HCT116 (cell line): ENCODE data around the gene PLEKHN1. TPM values are rescaled to one million over a fixed set of nuclear protein-coding genes. Genes with fewer than 3 reads are reported as not detected.

Experiments used
- ATAC-seq: fragments of 200-7000 bp; cut with Tn5 transposase; 2 replicates; pipeline ENCODE4 v1.9.1; 2020; ENCODE audit warnings: mild to moderate bottlenecking, moderate library complexity
- BruUV-seq: library from RNA; stranded (reverse); fragments of 400-500 nt; replicated peaks from 2 replicates; lab custom pipeline; 2021; lab: Mats Ljungman, UMichigan
- CTCF ChIA-PET: fragments of 300-600 bp; sonication (Branson Sonifier 250); formaldehyde crosslinking; loops from one replicate; lab custom pipeline; 2021; ENCODE audit warnings: antibody characterized with exemption; lab: Charles Lee
- POLR2A ChIA-PET: fragments of 300-600, 350-600 bp; sonication (Branson Sonifier 250); formaldehyde crosslinking; loops from one replicate; lab custom pipeline; 2021; ENCODE audit warnings: antibody characterized with exemption; lab: Charles Lee
- RAD21 ChIA-PET, 2 experiments: fragments of 300-600 bp; sonication (Branson Sonifier 250); formaldehyde crosslinking; loops; one replicate each; lab custom pipeline; 2023; ENCODE audit warnings: low total read pairs in 2 of 2; ENCODE audit not compliant: uncharacterized antibody in 2 of 2, unreplicated experiment in 2 of 2, low non-redundant PET in 1 of 2; lab: Charles Lee
- DNase-seq: peaks from one replicate; pipeline ENCODE4 v3.0.0-alpha.2; 2010; ENCODE audit warnings: low read depth, low spot score
- H2AFZ ChIP-seq: fragments of 200-600 bp; shearing (Covaris generic), sonication (generic); 2 replicates; pipeline ENCODE4 v1.6.1; 2017; ENCODE audit warnings: low read depth, mixed run types, mixed read lengths, antibody characterized with exemption, low read length; ENCODE audit not compliant: poor library complexity, severe bottlenecking
- H3K27ac ChIP-seq: 2 replicates; pipeline ENCODE4 v1.5.1; 2012; ENCODE audit warnings: low read depth, low read length
- H3K27me3 ChIP-seq: fragments of 200-600 bp; sonication (generic); 2 replicates; pipeline ENCODE4 v1.6.1; 2016; ENCODE audit warnings: mixed run types, low read length, mixed read lengths; ENCODE audit not compliant: insufficient read depth
- H3K36me3 ChIP-seq, 2 experiments: fragments of 200-500 bp in 1 of 2; fragments of 200-600 bp in 1 of 2; sonication (Bioruptor generic) in 1 of 2; sonication (generic) in 1 of 2; 2 replicates each; pipeline versions ENCODE4 v1.5.1 to v1.6.1; 2014 to 2016; ENCODE audit warnings: low read length in 2 of 2, inconsistent platforms in 1 of 2, mixed read lengths in 1 of 2, mixed run types in 1 of 2; ENCODE audit not compliant: insufficient read depth in 2 of 2, control insufficient read depth in 1 of 2
- H3K4me1 ChIP-seq, 2 experiments: fragments of 200-600 bp in 1 of 2; sonication (generic) in 1 of 2; 2 replicates each; pipeline versions ENCODE4 v1.5.1 to v1.6.1; 2012 to 2017; ENCODE audit warnings: low read length in 2 of 2, inconsistent platforms in 1 of 2, mild to moderate bottlenecking in 1 of 2, mixed read lengths in 1 of 2, mixed run types in 1 of 2, moderate library complexity in 1 of 2; ENCODE audit not compliant: insufficient read depth in 2 of 2, control insufficient read depth in 1 of 2
- H3K4me2 ChIP-seq: fragments of 200-600 bp; sonication (generic); 2 replicates; pipeline ENCODE4 v1.6.1; 2017; ENCODE audit warnings: mixed run types, low read length, mixed read lengths
- H3K4me3 ChIP-seq, 2 experiments: fragments of 200-600 bp in 1 of 2; sonication (generic) in 1 of 2; replicated peaks in 1 of 2; 2 replicates each; pipeline ENCODE4 v1.5.1; 2011 to 2016; ENCODE audit warnings: low read length in 2 of 2, control low read depth in 1 of 2, low read depth in 1 of 2, mild to moderate bottlenecking in 1 of 2, mixed read lengths in 1 of 2, mixed run types in 1 of 2
- H3K79me2 ChIP-seq: fragments of 200-600 bp; sonication (generic); 2 replicates; pipeline ENCODE4 v1.6.1; 2017; ENCODE audit warnings: mild to moderate bottlenecking, mixed run types, low read length, moderate library complexity, mixed read lengths; ENCODE audit not compliant: insufficient read depth
- H3K9ac ChIP-seq: fragments of 200-600 bp; sonication (generic); 2 replicates; pipeline ENCODE4 v1.6.1; 2016; ENCODE audit warnings: low read length, mixed read lengths
- H3K9me2 ChIP-seq: fragments of 200-600 bp; sonication (generic), shearing (Covaris generic); 2 replicates; pipeline ENCODE4 v1.6.1; 2017; ENCODE audit warnings: mixed run types, mild to moderate bottlenecking, moderate library complexity; ENCODE audit not compliant: insufficient read depth
- H3K9me3 ChIP-seq, 2 experiments: fragments of 200-500 bp in 1 of 2; fragments of 200-600 bp in 1 of 2; sonication (Bioruptor generic) in 1 of 2; sonication (generic) in 1 of 2; 2 replicates each; pipeline ENCODE4 v1.6.1; 2014 to 2017; ENCODE audit warnings: low read length in 2 of 2, mixed read lengths in 2 of 2, inconsistent platforms in 1 of 2, low read depth in 1 of 2, mild to moderate bottlenecking in 1 of 2, mixed run types in 1 of 2, moderate library complexity in 1 of 2; ENCODE audit not compliant: control insufficient read depth in 1 of 2, insufficient read depth in 1 of 2
- H4K20me1 ChIP-seq: fragments of 200-600 bp; sonication (generic), shearing (Covaris generic); 2 replicates; pipeline ENCODE4 v1.6.1; 2017; ENCODE audit warnings: mixed run types, mild to moderate bottlenecking, moderate library complexity; ENCODE audit not compliant: insufficient read depth
- CBX3 ChIP-seq: IDR thresholded peaks from 2 replicates; pipeline ENCODE4 v1.6.1; 2012; ENCODE audit warnings: low read depth
- CEBPB ChIP-seq: IDR thresholded peaks from 2 replicates; pipeline ENCODE4 v1.6.1; 2012; ENCODE audit warnings: low read depth
- EGR1 ChIP-seq: IDR thresholded peaks from 2 replicates; pipeline ENCODE4 v1.6.1; 2012; ENCODE audit warnings: low read depth
- ELF1 ChIP-seq: IDR thresholded peaks from 2 replicates; pipeline ENCODE4 v1.6.1; 2012; ENCODE audit warnings: low read depth, borderline replicate concordance
- EZH2phosphoT487 ChIP-seq: fragments of 200-600 bp; IDR thresholded peaks from 2 replicates; pipeline ENCODE4 v1.6.1; 2018; ENCODE audit warnings: antibody characterized with exemption, borderline replicate concordance
- POLR2A ChIP-seq: IDR thresholded peaks from 2 replicates; pipeline ENCODE4 v1.7.0; 2011; ENCODE audit warnings: borderline replicate concordance; ENCODE audit not compliant: insufficient read depth, insufficient read length; ENCODE audit errors: extremely low read depth
- POLR2AphosphoS5 ChIP-seq: IDR thresholded peaks from 2 replicates; pipeline ENCODE4 v1.6.1; 2011; ENCODE audit warnings: mild to moderate bottlenecking, low read depth, low read length, moderate library complexity
- RAD21 ChIP-seq: IDR thresholded peaks from 2 replicates; pipeline ENCODE4 v1.6.1; 2012; ENCODE audit warnings: low read depth, mild to moderate bottlenecking
- SIN3A ChIP-seq: IDR thresholded peaks from 2 replicates; pipeline ENCODE4 v1.6.1; 2012; ENCODE audit warnings: low read depth
- SP1 ChIP-seq: IDR thresholded peaks from 2 replicates; pipeline ENCODE4 v1.6.1; 2012; ENCODE audit warnings: low read depth
- SRF ChIP-seq: IDR thresholded peaks from 2 replicates; pipeline ENCODE4 v1.6.1; 2012; ENCODE audit warnings: low read depth
- TCF7L2 ChIP-seq: IDR thresholded peaks from 2 replicates; pipeline ENCODE4 v1.7.0; 2011; ENCODE audit warnings: borderline replicate concordance, inconsistent platforms; ENCODE audit not compliant: insufficient read depth, insufficient read length; ENCODE audit errors: extremely low read depth
- YY1 ChIP-seq: IDR thresholded peaks from 2 replicates; pipeline ENCODE4 v1.6.1; 2011; ENCODE audit warnings: low read length, low read depth, moderate library complexity, mild to moderate bottlenecking; ENCODE audit not compliant: insufficient replicate concordance; ENCODE audit errors: extremely low read depth
- ZBTB33 ChIP-seq: IDR thresholded peaks from 2 replicates; pipeline ENCODE4 v1.6.1; 2011; ENCODE audit warnings: mild to moderate bottlenecking, low read length, moderate library complexity; ENCODE audit not compliant: insufficient replicate concordance; ENCODE audit errors: extremely low read depth
- ZFX ChIP-seq: fragments of 450-650 bp; IDR thresholded peaks from 2 replicates; pipeline ENCODE4 v1.6.1; 2017
- ZNF274 ChIP-seq: fragments of 200-500 bp; sonication (Bioruptor generic); IDR thresholded peaks from 2 replicates; pipeline ENCODE4 v1.6.1; 2014; ENCODE audit warnings: mild to moderate bottlenecking, low read depth, low read length, inconsistent platforms
- intact Hi-C: fragments of 100-400 bp; cut with micrococcal nuclease; formaldehyde crosslinking; loops from 2 replicates; pipeline ENCODE4 v1.10.0; 2022
- total RNA-seq: library from RNA; stranded (reverse); gene quantifications from one replicate; pipeline ENCODE4 v1.2.1, GENCODE V29; 2021; ENCODE audit not compliant: unreplicated experiment
- TF ChIP-seq, protein P1 (sequence below): IDR thresholded peaks from 2 replicates; pipeline ENCODE4 v1.6.1; 2012; ENCODE audit warnings: low read depth
- TF ChIP-seq, protein P2 (sequence below): IDR thresholded peaks from 2 replicates; pipeline ENCODE4 v1.6.1; 2012
- TF ChIP-seq, protein P3 (sequence below), 3 experiments: fragments of 200-600 bp in 1 of 3; sonication (generic) in 1 of 3; IDR thresholded peaks in 2 of 3; conservative IDR thresholded peaks in 1 of 3; 2 replicates each; pipeline ENCODE4 v1.5.1; 2012 to 2017; ENCODE audit warnings: low read depth in 2 of 3, low read length in 2 of 3, antibody characterized with exemption in 1 of 3, borderline replicate concordance in 1 of 3, control low read depth in 1 of 3, mild to moderate bottlenecking in 1 of 3, mixed read lengths in 1 of 3, mixed run types in 1 of 3, moderate library complexity in 1 of 3; ENCODE audit not compliant: insufficient read depth in 1 of 3

The PLEKHN1 gene
- total RNA-seq, 1 experiment from 2014 or later = 11.6 TPM

- no peak for DNase-seq
- Histone ChIP-seq H3K4me3 (no peak overlapping the region), H3K27me3 (no peaks in the 10 kb centered on the region), H2AFZ (no peak overlapping the region), H3K9ac (no peak overlapping the region), H3K4me2 (no peak overlapping the region), H3K9me3 (no peaks in the 10 kb centered on the region), H3K4me1 (peaks cover 10 to 22% of the 10 kb centered on the region in 2 experiments), H3K79me2 (no peaks in the 10 kb centered on the region), H3K27ac (no peak overlapping the region), H4K20me1 (no peaks in the 10 kb centered on the region), H3K36me3 (no peaks in the 10 kb centered on the region), H3K9me2 (no peaks in the 10 kb centered on the region)
- ChIA-PET RAD21 (no interaction called here), POLR2A (no interaction called here), CTCF (no interaction called here)
- TF ChIP-seq SIN3A = no peak
- TF ChIP-seq, protein P1, sequence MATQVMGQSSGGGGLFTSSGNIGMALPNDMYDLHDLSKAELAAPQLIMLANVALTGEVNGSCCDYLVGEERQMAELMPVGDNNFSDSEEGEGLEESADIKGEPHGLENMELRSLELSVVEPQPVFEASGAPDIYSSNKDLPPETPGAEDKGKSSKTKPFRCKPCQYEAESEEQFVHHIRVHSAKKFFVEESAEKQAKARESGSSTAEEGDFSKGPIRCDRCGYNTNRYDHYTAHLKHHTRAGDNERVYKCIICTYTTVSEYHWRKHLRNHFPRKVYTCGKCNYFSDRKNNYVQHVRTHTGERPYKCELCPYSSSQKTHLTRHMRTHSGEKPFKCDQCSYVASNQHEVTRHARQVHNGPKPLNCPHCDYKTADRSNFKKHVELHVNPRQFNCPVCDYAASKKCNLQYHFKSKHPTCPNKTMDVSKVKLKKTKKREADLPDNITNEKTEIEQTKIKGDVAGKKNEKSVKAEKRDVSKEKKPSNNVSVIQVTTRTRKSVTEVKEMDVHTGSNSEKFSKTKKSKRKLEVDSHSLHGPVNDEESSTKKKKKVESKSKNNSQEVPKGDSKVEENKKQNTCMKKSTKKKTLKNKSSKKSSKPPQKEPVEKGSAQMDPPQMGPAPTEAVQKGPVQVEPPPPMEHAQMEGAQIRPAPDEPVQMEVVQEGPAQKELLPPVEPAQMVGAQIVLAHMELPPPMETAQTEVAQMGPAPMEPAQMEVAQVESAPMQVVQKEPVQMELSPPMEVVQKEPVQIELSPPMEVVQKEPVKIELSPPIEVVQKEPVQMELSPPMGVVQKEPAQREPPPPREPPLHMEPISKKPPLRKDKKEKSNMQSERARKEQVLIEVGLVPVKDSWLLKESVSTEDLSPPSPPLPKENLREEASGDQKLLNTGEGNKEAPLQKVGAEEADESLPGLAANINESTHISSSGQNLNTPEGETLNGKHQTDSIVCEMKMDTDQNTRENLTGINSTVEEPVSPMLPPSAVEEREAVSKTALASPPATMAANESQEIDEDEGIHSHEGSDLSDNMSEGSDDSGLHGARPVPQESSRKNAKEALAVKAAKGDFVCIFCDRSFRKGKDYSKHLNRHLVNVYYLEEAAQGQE = no peak
- TF ChIP-seq ELF1 = no peak
- TF ChIP-seq ZNF274 = no peak
- TF ChIP-seq CBX3 = no peak
- TF ChIP-seq EGR1 = no peak
- TF ChIP-seq POLR2AphosphoS5 = no peak
- no peak for TF ChIP-seq EZH2phosphoT487
- TF ChIP-seq SRF = no peak
- no peak for TF ChIP-seq RAD21
- TF ChIP-seq YY1 = no peak
- TF ChIP-seq ZBTB33 = no peak
- TF ChIP-seq POLR2A = no peak
- no peak for TF ChIP-seq CEBPB
- TF ChIP-seq, protein P2, sequence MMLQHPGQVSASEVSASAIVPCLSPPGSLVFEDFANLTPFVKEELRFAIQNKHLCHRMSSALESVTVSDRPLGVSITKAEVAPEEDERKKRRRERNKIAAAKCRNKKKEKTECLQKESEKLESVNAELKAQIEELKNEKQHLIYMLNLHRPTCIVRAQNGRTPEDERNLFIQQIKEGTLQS = no peak
- no peak for TF ChIP-seq ZFX
- TF ChIP-seq, protein P3, sequence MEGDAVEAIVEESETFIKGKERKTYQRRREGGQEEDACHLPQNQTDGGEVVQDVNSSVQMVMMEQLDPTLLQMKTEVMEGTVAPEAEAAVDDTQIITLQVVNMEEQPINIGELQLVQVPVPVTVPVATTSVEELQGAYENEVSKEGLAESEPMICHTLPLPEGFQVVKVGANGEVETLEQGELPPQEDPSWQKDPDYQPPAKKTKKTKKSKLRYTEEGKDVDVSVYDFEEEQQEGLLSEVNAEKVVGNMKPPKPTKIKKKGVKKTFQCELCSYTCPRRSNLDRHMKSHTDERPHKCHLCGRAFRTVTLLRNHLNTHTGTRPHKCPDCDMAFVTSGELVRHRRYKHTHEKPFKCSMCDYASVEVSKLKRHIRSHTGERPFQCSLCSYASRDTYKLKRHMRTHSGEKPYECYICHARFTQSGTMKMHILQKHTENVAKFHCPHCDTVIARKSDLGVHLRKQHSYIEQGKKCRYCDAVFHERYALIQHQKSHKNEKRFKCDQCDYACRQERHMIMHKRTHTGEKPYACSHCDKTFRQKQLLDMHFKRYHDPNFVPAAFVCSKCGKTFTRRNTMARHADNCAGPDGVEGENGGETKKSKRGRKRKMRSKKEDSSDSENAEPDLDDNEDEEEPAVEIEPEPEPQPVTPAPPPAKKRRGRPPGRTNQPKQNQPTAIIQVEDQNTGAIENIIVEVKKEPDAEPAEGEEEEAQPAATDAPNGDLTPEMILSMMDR (IDR thresholded peaks at IDR 0.05 in 2 of 3, conservative IDR thresholded peaks at IDR 0.05 in 1 of 3; ENCODE audit: borderline replicate concordance in 1 of 3, insufficient read depth in 1 of 3, low read depth in 2 of 3, low read length in 2 of 3) = no peak
- no peak for TF ChIP-seq TCF7L2
- TF ChIP-seq SP1 = no peak
- intact Hi-C loops = loop anchor here (5.0 kb wide), 2 partner anchors 83 to 138 kb away; partner anchors contain the start of gene C1orf159
- no TSS peak for BruUV-seq
- ATAC-seq = no peak
These were observed 13.4 kb downstream of the PLEKHN1 start for GRCh38 chr1:979744-980072.
